DMS114 treated with DMSO at 0.1 percent for 48 hours (cell line): ENCODE measurements around the gene BLOC1S1.

ENCODE experiments used
- DNase-seq: peaks from one replicate; lab custom pipeline; 2025; ENCODE audit not compliant: unreplicated experiment; lab: John Stamatoyannopoulos, UW

Gene BLOC1S1

GRCh38 chr12:55715833-55716581 is at the start of gene BLOC1S1:
BLOC1S1 (plus strand) TSS chr12:55716046; CDS start chr12:55716052, 6 bp downstream.
- peak; percentile 87 for DNase-seq

GRCh38 chr12:55666508-55666907 is 49.3 kb upstream of the BLOC1S1 start:
- DNase-seq, result no peak

DNA sequence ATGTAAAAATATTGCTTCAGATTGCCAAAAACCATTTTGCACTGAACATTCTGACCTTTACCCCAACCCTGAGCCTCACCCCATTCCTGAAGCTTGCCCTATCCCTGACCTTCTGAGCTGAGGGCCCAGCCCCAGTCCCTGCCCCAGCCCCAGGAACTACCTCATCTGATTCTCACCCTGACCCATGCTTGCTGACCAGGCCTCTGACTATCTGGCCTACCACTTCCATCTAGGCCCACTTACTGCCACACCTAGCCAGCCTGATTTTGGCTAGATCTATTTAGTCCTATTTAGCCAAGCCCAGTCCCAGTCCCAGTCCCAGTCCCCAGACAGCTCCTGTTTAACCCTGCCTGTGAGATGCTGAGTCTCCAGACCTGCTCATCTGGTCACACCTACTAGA is 45.6 kb upstream of the BLOC1S1 start:
- DNase-seq, result no peak

- no peak for DNase-seq
Observed at GRCh38 chr12:55671746-55672145, 44.1 kb upstream of the BLOC1S1 start.

GRCh38 chr12:55673638-55674037 is 42.2 kb upstream of the BLOC1S1 start:
- no peak for DNase-seq

- DNase-seq, result no peak
Observed at GRCh38 chr12:55675666-55676065, 40.2 kb upstream of the BLOC1S1 start.

GRCh38 chr12:55676707-55677106 is 39.1 kb upstream of the BLOC1S1 start:
- DNase-seq, result no peak

- no peak for DNase-seq
Observed at GRCh38 chr12:55679691-55680090, 36.2 kb upstream of the BLOC1S1 start.

- peak; percentile 84 for DNase-seq
Observed at GRCh38 chr12:55681142-55682077, 34.4 kb upstream of the BLOC1S1 start.

DNA sequence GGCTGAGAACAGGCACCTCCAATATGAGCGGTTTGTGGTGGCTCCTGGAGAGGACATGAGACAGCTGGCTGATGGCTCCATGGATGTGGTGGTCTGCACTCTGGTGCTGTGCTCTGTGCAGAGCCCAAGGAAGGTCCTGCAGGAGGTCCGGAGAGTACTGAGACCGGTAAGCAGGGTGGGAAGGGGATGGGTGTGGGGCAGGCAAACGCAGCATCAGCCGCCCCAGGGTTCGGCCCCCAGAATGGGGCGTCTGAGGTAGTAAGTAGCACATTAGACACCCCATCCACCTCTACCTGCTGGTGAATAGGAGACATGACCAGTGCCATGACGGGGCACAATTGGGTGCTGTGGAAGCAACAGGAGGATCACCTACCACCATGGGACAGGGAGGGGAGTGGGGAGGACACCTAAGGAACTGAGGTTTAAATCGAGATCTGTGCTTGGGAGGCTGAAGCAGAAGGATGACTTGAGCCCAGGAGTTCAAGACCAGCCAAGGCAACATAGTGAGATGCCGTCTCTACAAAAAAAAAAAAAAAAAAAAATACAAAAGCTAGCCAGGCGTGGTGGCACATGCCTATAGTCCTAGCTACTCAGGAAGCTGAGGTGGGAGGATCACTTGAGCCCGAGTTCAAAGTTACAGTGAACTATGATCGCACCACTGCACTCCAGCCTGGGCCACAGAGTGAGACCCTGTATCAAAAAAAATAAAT is 33.6 kb upstream of the BLOC1S1 start:
- no peak for DNase-seq

- DNase-seq, result no peak
Observed at GRCh38 chr12:55683676-55684075, 32.2 kb upstream of the BLOC1S1 start.

GRCh38 chr12:55684761-55685370 is 31.0 kb upstream of the BLOC1S1 start:
- no peak for DNase-seq

DNA sequence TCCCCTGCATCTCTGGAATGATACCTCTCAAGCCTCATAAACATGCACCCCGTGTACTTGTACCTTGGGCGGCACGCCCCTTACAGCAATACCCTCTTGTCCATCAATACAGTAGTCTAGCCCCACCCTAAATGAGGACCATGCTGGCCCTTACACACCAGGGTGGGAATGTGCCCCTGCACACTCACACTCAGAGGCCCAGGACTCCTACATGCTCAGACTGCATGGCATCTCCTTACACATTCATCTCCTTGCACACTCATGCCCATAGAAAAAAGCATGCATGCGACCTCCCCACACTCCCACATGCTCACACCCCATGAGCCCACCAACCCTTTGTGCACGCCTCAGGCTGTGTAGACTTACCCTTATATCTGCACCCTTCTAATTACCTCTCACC is 30.2 kb upstream of the BLOC1S1 start:
- no peak for DNase-seq

DNA sequence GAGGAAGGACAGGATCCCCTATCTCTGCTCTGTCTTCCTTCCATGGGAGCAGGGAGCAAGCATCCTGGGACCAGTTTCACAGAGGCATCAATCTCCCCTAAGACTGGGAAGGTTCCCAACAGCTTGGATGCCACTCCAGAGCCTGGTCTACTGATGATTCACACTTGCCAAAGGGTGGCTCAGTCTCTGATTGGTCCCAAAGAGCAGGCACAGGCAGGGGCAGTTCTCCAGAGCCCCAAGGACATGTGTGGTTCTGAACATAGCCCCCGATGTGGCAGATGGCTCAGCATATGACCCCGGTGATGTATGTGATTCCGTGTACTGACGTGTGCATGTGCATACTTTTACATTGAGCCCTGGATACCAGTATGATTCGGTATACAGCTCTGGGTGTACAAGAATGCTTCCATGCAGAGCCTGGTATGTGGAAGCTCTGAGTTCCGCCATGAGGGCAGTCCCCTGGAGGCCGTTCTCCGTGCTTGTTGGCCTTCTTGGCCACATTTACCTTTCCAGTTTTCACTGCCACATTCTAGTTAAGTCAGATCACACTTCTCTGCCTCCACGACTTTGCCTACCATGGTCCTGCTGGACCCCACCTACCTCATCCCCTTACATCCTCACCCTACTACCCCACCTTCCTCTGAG is 29.4 kb upstream of the BLOC1S1 start:
- DNase-seq, result no peak

DNA sequence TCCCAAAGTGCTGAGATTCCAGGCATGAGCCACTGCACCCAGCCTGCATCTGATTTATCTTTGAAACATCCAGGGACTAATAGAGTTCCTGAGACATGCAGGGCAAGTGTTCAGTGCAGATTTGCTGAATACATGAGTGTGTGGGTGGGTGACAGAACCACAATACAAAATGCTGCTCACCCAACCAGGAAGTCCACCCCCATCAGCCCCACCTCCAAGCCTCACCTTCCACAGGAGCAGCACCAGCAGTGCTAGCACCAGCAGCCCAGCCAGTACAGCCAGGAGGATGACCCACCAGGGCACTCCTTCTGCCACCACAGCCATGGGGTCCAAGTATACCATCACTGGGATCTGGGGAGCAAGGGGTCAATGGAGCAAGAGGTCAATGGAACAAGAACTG is 28.1 kb upstream of the BLOC1S1 start:
- no peak for DNase-seq

DNA sequence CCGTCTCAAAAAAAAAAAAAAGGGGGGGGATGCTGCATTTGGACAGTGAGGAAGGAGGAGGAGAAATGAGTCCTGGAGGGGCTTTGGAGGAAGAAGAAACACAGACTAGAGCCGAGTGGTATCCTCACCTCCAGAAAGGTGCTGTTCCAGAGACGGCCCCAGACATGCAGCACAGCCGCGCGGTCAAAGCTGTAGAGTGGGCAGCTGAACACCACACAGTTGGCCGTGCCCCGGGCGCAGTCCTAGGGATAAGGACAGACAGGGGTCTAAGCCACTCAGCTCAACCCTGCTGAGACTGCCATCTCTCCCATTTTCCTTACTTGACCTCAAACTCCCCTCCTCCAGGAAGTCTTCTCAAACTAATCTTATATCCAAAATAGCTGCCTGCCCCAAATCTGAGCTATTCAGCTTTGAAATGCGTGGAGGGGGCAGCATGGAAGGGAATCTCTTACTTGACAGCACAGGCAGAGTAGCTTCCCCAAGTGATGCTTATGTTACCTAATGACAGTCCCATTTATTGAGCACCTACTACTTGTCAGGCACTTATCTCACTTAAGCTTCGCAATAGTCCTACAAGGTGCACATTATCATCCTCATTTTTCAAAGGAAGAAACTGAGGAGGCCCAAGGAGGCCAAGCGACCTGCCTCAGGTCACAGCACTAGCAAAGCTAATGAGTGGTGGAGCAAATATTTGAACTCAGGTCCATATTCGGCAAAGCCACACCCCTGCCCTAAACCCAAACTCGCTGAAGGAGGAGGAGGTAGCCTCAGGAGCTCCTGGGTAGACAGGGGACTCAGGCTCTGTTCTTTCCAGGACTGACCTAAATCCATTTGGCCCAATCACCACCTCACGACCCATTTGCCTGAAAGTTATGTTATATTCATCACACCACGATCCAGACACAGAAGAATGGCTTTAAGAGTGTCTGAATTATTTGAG is 26.9 kb upstream of the BLOC1S1 start:
- DNase-seq, result no peak

DNA sequence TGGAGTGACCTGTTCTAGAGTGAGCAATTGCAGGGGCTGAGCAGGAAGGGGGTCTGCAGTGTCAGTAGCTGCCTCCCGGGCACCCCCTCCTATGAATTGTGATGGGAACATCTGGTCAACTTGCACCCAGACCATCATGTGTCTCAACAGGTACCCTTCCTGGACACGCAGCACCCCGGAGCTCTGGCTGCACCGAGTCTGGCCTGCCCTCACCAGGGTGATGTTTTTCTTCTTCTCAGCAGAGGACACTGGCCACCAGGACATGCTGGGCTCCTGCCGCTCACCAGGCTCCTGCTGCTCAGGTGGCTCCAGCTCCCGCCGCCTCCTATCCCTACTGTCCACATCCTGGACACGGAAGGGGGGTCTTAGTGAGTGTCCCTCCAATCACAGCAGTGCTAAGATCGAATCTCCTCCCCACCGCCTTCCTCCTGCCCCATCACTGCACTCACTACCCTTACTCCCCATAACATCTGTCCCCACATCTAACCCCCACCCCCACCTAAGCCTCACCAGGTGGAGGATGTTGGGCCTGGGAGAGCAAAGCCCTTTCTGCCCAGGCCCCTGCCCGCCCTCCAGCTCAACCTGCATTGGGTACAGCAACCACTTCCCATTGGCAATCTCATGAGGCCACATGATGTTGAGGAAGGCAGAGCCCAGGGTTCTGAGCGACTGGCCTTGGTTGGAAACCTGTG is 23.1 kb upstream of the BLOC1S1 start:
- no peak for DNase-seq

- no peak for DNase-seq
Observed at GRCh38 chr12:55693323-55694187, 22.3 kb upstream of the BLOC1S1 start.
